OCI-LY1 (cell line): Measurements from ENCODE around the gene SLC1A3.
"Not testable (repeated sequence)": the region's sequence is repeated elsewhere in the genome, so short reads cannot be mapped to it uniquely, and the experiment has no call there.

ENCODE experiments used
- H2AFZ ChIP-seq: fragments of 200-600 bp; sonication (generic), shearing (Covaris generic); 2 replicates; pipeline ENCODE4 v1.6.0; 2014; ENCODE audit warnings: antibody characterized with exemption, mild to moderate bottlenecking, low read length
- H3F3A ChIP-seq: fragments of 200-600 bp; sonication (generic), shearing (Covaris generic); 2 replicates; pipeline ENCODE4 v1.6.0; 2014; ENCODE audit warnings: mild to moderate bottlenecking, antibody characterized with exemption, low read length, moderate library complexity; ENCODE audit not compliant: insufficient read depth
- H3K27ac ChIP-seq: fragments of 200-600 bp; sonication (generic); 2 replicates; pipeline ENCODE4 v1.5.1; 2014; ENCODE audit warnings: low read length, mixed run types, mild to moderate bottlenecking, low read depth; ENCODE audit not compliant: poor library complexity, severe bottlenecking
- H3K27me3 ChIP-seq: fragments of 200-600 bp; sonication (generic); 2 replicates; pipeline ENCODE4 v1.6.0; 2014; ENCODE audit warnings: antibody characterized with exemption, mild to moderate bottlenecking, low read length, moderate library complexity; ENCODE audit not compliant: insufficient read depth
- H3K36me3 ChIP-seq: fragments of 200-600 bp; sonication (generic); 2 replicates; pipeline ENCODE4 v1.6.1; 2014; ENCODE audit warnings: mild to moderate bottlenecking, antibody characterized with exemption, low read length, moderate library complexity, mixed read lengths; ENCODE audit not compliant: insufficient read depth
- H3K4me1 ChIP-seq: fragments of 200-600 bp; sonication (generic); 2 replicates; pipeline ENCODE4 v1.5.1; 2014; ENCODE audit warnings: mild to moderate bottlenecking, low read length, moderate library complexity; ENCODE audit not compliant: insufficient read depth, severe bottlenecking
- H3K4me2 ChIP-seq: fragments of 200-600 bp; sonication (generic), shearing (Covaris generic); 2 replicates; pipeline ENCODE4 v1.6.1; 2014; ENCODE audit warnings: low read length
- H3K4me3 ChIP-seq: fragments of 200-600 bp; sonication (generic); 2 replicates; pipeline ENCODE4 v1.5.1; 2014; ENCODE audit warnings: low read length, low read depth, mild to moderate bottlenecking, mixed read lengths; ENCODE audit not compliant: poor library complexity, severe bottlenecking
- H3K79me2 ChIP-seq: fragments of 200-600 bp; shearing (Covaris generic); 2 replicates; pipeline ENCODE4 v1.6.1; 2016; ENCODE audit warnings: mixed run types, low read length, mixed read lengths; ENCODE audit not compliant: insufficient read depth
- H3K9ac ChIP-seq: fragments of 200-600 bp; sonication (generic), shearing (Covaris generic); 2 replicates; pipeline ENCODE4 v1.6.1; 2014; ENCODE audit warnings: mild to moderate bottlenecking, low read length, mixed read lengths
- H3K9me2 ChIP-seq: fragments of 200-600 bp; sonication (generic), shearing (Covaris generic); 2 replicates; pipeline ENCODE4 v1.6.1; 2014; ENCODE audit warnings: low read depth, mild to moderate bottlenecking, low read length, mixed read lengths
- H3K9me3 ChIP-seq: fragments of 200-600 bp; shearing (Covaris generic); 2 replicates; pipeline ENCODE4 v1.6.1; 2014; ENCODE audit warnings: low read length, mixed read lengths
- H4K20me1 ChIP-seq: fragments of 200-600 bp; sonication (generic), shearing (Covaris generic); 2 replicates; pipeline ENCODE4 v1.6.0; 2016; ENCODE audit warnings: mild to moderate bottlenecking, low read length; ENCODE audit not compliant: insufficient read depth
- EZH2 ChIP-seq: fragments of 200-600 bp; sonication (generic), shearing (Covaris generic); IDR thresholded peaks from 2 replicates; pipeline ENCODE4 v1.8.0; 2017; ENCODE audit warnings: borderline replicate concordance, mixed run types, mild to moderate bottlenecking, antibody characterized with exemption, low read length, moderate library complexity, mixed read lengths
- TF ChIP-seq, protein P1 (sequence below): fragments of 200-600 bp; sonication (generic), shearing (Covaris generic); IDR thresholded peaks from 2 replicates; pipeline ENCODE4 v1.5.1; 2017; ENCODE audit warnings: mild to moderate bottlenecking, antibody characterized with exemption, low read length, moderate library complexity, mixed read lengths

Gene SLC1A3

DNA sequence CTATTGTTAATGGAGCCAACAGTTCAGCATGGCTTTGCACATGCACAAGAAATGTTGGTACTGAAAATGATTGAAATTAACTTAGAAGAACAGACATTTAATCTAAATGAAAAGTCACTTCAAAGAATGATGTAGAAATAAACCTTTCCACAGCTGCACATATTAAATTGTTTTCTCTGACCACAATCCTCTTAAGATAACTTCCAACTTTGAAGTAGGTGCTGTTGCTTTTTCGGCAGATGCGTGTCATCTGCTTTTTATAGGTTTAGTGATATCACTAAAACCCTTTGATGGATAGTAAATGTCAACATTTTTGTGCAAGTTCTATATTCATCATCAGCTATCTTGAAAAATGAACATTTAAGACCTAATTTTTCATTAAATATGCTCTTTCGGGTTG, 25.3 kb upstream of the SLC1A3 start:
- Histone ChIP-seq H3F3A (no peaks in the 10 kb centered on the region), H2AFZ (no peak overlapping the region), H3K27me3 (no peaks in the 10 kb centered on the region), H3K27ac (no peak overlapping the region), H3K4me3 (no peak overlapping the region), H3K4me2 (no peak overlapping the region), H3K79me2 (no peaks in the 10 kb centered on the region), H3K9ac (no peak overlapping the region), H3K4me1 (no peaks in the 10 kb centered on the region), H3K9me3 (no peaks in the 10 kb centered on the region), H3K9me2 (no peaks in the 10 kb centered on the region), H3K36me3 (no peaks in the 10 kb centered on the region), H4K20me1 (no peaks in the 10 kb centered on the region)
- TF ChIP-seq, protein P1, sequence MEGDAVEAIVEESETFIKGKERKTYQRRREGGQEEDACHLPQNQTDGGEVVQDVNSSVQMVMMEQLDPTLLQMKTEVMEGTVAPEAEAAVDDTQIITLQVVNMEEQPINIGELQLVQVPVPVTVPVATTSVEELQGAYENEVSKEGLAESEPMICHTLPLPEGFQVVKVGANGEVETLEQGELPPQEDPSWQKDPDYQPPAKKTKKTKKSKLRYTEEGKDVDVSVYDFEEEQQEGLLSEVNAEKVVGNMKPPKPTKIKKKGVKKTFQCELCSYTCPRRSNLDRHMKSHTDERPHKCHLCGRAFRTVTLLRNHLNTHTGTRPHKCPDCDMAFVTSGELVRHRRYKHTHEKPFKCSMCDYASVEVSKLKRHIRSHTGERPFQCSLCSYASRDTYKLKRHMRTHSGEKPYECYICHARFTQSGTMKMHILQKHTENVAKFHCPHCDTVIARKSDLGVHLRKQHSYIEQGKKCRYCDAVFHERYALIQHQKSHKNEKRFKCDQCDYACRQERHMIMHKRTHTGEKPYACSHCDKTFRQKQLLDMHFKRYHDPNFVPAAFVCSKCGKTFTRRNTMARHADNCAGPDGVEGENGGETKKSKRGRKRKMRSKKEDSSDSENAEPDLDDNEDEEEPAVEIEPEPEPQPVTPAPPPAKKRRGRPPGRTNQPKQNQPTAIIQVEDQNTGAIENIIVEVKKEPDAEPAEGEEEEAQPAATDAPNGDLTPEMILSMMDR, result no peak
- TF ChIP-seq EZH2, result no peak

DNA sequence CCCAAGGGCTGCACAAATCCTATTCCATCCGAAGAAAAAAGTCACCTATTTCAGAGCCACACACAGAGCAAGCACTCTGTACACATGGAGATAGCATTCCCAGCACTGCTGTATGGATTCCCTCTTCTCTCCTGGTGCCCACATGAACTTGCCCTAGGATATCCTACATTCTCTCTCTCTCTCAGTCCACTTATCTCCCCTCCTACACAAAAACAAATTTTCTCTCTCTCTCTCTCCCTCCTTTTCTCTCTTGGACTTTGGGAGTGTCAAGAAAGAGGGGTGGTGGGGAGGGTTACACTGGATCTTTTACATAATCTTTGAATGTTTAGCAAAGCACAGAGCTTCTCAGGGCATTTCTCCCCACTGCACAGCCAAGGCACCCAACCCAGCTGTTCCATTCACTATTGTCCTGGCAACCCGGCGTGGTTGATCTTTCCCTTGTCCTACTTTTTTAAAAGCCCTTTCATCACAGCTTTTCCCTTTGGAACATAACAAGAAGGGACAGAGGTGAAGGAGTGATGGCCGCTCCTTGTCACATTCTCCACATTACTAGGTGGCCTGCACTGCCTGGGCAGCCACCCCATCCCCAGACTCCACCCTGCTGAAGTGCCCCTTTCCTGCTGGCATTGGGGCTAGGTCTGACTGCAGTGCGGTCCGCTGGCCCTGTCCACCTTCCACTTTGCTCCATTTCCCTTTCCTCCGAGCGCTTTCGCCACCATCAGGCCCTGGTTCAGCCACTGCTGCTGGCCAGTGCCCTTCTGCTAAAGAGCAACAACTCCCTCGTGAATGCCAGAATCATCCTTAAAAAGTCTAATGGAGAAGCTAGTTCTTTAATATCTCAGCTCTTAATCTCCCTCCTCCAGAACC, 22.2 kb upstream of the SLC1A3 start:
- no peaks in the 10 kb centered on the region for H3K36me3 ChIP-seq
- no peaks in the 10 kb centered on the region for H3F3A ChIP-seq
- no peaks in the 10 kb centered on the region for H4K20me1 ChIP-seq
- H3K9me2 ChIP-seq, result no peaks in the 10 kb centered on the region
- H3K9me3 ChIP-seq, result no peaks in the 10 kb centered on the region
- H3K79me2 ChIP-seq, result no peaks in the 10 kb centered on the region
- H3K9ac ChIP-seq, result no peak overlapping the region
- H3K4me1 ChIP-seq, result no peaks in the 10 kb centered on the region
- H2AFZ ChIP-seq, result no peak overlapping the region
- no peak overlapping the region for H3K4me3 ChIP-seq
- H3K27me3 ChIP-seq, result no peaks in the 10 kb centered on the region
- TF ChIP-seq, protein P1, result no peak
- no peak for TF ChIP-seq EZH2
- H3K27ac ChIP-seq, result no peak overlapping the region
- H3K4me2 ChIP-seq, result no peak overlapping the region

DNA sequence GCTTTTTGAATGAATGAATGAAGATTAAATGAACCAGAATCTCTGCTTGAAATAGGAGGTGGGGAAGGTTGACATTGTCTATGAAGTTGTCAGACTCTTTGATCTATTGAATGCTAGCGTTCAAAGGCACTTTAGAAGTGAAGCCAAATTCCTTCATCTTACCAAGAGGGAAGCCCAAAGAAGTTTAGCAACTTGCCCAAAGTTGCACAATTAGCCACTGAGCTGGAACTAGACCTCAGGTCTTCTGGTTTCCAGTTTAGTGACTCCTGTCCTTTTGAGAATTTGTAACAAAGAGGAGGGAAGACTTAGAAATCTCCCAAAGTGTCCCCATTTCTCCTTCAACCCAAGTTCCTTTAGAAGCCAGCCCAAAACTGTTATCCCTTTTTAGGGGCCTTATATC, 20.7 kb upstream of the SLC1A3 start:
- no peak for TF ChIP-seq EZH2
- Histone ChIP-seq H3K27me3 (no peaks in the 10 kb centered on the region), H3K4me1 (no peaks in the 10 kb centered on the region), H3K36me3 (no peaks in the 10 kb centered on the region), H3K4me3 (no peak overlapping the region), H3F3A (no peaks in the 10 kb centered on the region), H2AFZ (no peak overlapping the region), H3K9me2 (no peaks in the 10 kb centered on the region), H3K4me2 (no peak overlapping the region), H3K9me3 (no peaks in the 10 kb centered on the region), H3K79me2 (no peaks in the 10 kb centered on the region), H3K9ac (no peak overlapping the region), H3K27ac (no peak overlapping the region), H4K20me1 (no peaks in the 10 kb centered on the region)

GRCh38 chr5:36587354-36587753, 19.1 kb upstream of the SLC1A3 start:
- Histone ChIP-seq H3K9me3 (no peaks in the 10 kb centered on the region), H3K9me2 (no peaks in the 10 kb centered on the region), H3K4me2 (no peak overlapping the region), H4K20me1 (no peaks in the 10 kb centered on the region), H3K4me1 (no peaks in the 10 kb centered on the region), H3K27ac (no peak overlapping the region), H3K4me3 (no peak overlapping the region), H2AFZ (no peak overlapping the region), H3K27me3 (no peaks in the 10 kb centered on the region), H3K79me2 (no peaks in the 10 kb centered on the region), H3F3A (no peaks in the 10 kb centered on the region), H3K9ac (no peak overlapping the region), H3K36me3 (no peaks in the 10 kb centered on the region)
- TF ChIP-seq EZH2, result no peak
- TF ChIP-seq, protein P1, result no peak

- not testable (repeated sequence) for H3K79me2 ChIP-seq, H3K4me1 ChIP-seq, H3K4me3 ChIP-seq, H3K9me2 ChIP-seq, H3K4me2 ChIP-seq, H3F3A ChIP-seq, H3K36me3 ChIP-seq, H4K20me1 ChIP-seq, H3K27ac ChIP-seq, H3K9ac ChIP-seq, H2AFZ ChIP-seq, H3K27me3 ChIP-seq, H3K9me3 ChIP-seq
Measured at GRCh38 chr5:36589735-36590134, 16.7 kb upstream of the SLC1A3 start.
